HG02623 (cell line): Measurements from ENCODE around the gene C10orf67.
A peak's percentile ranks its signal among the peaks of the same experiment; 100 is the strongest.

Experiments used
- ATAC-seq: cut with Tn5 transposase; IDR thresholded peaks from one replicate; pipeline ENCODE4 v1.9.1; 2021; ENCODE audit warnings: moderate library complexity; ENCODE audit not compliant: unreplicated experiment

C10orf67 gene

DNA sequence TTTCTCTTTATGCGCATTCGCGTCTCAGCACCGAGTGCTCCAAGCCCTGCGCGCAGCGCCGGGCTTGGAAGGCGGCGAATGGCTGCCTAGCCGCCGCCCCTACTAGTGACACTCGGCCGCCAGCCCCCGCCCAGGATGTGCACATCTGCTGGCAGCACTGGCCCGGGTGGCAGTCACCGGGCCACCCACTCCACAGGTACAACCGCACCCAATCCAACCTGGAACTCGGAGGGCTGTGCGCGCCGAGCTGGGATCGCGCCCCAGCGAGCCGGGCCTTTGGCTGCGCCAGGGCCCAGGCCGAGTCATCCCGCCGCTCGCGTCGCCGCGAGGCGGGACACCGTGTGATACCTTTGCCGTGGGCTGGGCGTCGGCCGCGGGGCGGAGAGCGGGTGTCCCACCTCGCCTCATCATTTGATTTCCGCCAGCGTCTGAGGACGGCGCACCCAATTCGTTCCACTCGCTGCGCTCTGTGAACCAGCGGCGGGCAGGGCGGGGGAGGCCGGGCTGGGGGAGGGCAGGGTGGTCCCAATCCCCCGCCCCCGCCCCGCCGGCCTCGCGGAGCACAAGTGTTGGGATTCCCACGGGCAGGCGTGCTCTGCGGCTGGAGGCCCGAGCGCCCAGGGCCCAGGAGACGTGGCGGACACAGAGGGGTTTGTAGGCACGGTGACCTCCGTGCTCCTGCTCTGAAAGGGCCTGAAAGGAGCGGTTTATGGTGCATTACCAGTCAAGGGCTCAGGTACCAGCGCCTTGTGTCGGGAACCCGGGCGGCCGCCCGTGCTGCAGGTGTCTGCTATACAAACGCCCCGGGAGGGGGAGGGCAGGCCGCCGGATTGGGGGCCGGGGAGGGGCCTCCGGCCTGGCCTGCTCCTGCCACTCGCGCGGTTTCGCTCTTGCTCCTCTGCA is 170.3 kb downstream of the C10orf67 start:
- ATAC-seq: no peak

DNA sequence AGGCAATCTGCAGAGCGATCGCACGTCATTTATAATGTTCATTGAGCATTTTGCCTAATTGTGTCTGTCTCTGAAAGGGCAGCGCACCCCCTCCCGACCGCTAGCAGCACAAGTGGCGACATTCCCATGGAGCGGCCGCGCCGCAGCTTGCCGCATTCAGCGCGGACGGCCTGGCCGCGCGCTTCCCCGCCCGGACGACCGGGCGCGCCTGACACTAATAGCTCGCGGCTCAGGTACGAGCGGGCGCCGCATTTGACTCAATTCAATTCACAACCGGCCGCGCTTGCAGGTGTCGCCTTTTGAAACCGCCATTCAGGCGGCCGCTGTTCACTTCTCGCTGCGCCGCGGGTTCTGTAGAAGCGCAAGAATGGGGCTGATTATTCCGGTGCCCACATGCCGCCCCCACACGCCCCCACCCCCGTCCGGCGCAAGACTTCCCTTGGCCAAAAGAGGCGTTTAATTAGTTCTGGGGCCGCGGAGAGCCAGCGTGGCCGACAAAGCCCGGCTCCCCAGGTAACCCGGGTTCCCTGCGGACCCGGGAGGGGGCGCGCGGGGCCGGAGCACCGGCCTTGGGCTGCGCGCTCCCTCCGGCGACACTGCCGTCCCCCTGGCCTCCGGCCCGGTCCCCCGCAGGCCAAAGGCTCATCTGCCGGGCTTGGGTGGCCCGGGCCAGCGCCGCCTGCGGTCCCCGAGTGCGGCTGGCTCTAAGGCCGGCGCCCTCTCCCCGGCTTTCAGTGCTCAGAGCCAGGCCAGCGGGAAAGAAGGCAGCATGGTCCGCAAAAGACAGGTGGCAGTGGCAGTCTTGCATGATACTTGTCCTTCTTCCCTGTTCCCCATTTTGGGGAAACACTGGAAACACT is 171.2 kb downstream of the C10orf67 start:
- ATAC-seq: no peak

DNA sequence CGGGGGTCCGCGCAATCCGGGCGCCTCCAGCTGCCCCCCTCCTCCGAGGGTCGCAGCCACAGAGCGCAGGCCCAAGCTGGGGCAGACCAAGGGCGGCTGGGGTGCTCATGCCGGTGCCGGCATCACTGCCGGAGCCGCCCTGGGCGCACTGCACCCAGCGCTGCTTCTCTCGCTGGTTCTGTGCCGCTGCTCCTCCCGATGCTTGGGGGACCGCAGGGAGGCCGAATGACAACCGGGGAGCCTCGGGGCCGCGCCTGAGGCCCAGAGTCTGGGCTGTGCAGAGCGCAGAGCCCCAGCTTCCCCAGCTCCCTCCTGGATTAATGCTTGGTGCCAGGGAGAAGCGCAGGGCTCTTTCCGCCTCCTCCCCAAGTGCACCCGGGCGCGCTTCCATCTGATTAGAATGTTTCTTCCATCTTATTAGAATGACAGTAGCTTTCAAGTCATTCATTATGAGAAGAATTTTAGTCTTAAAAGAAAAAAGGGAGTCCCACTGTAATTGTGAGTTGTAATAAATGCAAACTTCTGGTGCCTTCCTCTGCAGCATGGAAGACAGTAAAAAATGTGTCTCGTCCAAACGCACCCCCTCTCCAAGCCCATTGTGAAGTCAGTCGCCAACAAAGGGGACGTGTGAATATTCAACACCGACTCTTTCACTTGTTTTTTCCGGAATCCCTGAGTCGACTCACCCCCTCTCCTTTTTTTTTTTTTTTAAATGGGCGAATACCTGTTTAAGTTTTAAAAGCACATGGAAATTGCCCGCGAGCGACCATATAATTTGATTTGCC is 172.0 kb downstream of the C10orf67 start:
- ATAC-seq: no peak

DNA sequence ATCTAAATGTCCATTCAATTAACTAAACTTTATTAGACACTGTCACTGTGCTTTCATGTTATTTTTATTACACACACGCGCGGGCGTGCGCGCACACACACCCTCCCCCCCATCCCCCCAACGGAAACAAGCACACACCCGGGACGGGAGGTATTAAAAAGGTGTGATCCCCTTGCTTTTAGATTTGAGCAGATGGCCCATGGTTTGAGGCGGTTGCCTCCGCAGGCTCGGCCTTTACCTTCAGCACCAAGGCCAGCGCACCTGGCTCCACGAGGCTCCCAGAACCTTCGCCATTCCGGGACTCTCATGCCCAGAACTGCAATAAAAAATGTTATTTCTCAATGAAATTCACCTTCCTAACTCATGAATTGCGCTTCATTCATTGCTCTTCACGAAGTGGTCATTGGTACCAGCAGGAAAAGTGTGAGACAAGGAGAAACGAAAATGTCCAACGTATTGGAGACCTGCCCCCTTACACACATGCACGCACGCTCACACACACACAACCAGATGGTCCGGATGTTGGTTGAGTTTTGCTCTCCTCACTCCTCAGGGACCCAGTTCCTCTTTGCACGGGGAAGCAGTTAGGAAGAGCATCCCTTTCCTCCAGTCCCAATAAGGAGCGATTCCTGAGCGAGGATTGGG is 173.2 kb downstream of the C10orf67 start:
- ATAC-seq: no peak

DNA sequence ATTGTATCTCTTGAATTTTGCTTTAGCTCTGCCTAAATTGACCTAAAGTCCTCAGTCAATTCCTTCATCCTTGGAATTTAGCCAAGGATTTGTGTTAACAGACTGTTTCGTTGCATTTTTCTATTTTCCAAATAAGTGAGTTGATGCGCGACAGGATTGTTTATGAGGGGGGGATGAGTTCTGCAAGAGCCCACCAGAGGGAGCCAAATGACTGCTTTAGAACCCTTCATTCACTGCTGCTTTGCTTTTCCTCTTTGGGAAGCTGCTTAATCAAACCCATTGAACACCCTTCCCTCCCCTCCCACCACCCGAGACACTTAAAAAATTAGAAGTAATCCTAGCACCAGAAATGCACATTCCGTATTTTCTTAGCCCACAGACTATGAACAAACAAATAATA is 186.2 kb downstream of the C10orf67 start:
- ATAC-seq: peak; percentile 68

DNA sequence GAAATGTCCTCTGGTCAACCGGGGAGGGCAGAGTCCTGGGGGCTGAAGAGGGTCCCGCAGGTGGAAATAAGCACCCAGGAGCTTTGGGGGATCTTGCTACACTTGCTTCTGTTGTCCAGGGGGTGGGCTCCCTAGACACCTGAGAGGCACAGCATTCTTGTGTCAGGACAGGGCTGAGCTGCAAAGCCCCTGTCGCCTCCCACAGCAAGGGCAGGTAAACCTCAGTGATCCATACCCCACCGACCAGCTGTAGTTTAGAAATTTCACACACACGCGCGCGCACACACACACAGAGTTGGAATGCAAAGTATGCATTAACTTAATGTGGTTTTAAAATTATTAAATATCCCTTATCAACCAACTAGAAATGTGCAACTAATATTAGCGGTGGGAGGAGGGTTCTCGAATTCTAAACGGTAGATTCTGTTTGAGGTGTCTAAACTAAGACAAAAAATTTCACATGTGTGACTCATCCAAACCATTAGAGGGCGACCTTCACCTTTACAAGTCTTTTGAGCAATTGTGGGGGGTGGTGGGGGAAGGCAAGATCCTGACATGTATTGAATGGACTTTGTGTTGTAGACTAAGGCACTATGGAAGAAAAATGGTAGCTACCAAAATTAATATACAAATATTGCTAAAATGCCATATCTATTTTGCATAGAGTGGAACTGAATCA is 186.8 kb downstream of the C10orf67 start:
- peak; percentile 49 for ATAC-seq

DNA sequence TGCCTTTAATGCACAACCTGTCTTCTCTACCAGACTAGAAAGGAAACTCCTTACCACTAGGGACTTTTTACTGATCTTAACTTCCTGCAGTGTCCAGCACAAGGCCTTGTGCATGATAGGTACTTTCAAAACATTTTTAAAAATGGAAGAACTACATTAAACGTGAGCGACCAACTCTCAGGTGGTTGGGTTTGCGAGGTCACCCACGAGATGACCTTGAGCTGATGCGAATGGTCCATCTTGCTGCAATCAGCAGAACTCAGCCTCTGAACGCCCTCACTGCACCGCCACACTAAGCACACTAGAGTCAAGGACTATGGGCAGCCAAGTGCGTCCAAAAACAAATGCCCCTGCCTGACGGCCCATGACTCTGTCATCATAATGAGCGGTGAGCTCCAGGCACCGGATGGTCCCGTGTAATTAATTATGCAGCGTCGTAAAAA is 187.3 kb downstream of the C10orf67 start:
- peak; percentile 56 for ATAC-seq

DNA sequence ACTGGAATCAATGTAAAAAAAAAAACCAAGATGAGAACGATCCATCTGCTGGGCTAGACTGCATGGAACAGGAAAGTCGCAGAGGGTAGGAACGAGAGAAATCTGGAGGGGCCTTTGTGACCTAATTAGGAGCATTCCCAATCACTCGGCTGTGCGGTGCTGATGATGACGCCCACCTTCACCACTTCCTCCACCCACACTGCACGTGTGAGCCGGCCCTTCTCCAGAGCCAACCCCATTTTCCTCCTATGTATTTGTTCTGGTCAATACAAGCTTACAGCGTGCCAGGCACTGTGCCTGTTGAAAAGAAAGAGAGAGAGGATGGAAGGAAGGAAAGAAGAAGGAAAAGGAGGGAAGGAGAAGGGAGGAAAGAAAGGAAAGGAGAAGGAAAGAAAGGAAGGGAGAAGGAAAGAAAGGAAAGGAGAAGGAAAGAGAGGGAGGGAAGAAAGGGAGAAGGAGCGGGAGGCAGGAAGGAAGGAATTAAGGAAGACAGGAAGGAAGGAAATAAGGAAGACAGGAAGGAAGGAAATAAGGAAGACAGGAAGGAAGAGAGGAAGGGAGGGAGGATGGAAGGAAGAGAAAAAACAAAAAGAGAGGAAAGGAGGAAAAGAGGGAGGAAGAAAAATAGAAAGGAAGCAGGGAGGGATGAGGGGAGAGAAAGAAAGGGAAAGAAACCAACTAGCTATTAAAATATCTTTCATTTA is 188.0 kb downstream of the C10orf67 start:
- ATAC-seq: no peak

DNA sequence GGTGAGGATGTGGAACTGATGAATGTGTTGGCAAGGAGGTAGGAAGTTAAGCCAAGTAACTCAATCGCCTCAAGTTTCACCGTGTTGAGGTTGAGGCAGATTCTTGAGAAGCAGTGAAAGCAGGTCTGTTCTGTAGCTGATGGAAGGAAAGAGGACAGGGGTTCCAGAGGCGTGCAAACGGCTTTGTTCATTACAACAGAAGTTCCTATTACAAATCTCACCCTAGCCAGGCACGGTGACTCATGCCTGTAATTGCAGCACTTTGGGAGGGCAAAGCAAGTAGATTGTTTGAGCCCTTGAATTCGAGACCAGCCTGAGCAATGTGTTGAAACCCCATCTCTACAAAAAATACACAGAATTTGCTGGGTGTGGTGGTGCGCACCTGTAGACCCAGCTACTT is 189.4 kb downstream of the C10orf67 start:
- ATAC-seq: no peak
